HuH-7 (cell line): ENCODE measurements around the gene STIMATE.
A peak's percentile ranks its signal among the peaks of the same experiment; 100 is the strongest.

Experiments
- DNase-seq: peaks from one replicate; pipeline ENCODE4 v3.0.0; 2011; ENCODE audit warnings: low spot score

The STIMATE gene

DNA sequence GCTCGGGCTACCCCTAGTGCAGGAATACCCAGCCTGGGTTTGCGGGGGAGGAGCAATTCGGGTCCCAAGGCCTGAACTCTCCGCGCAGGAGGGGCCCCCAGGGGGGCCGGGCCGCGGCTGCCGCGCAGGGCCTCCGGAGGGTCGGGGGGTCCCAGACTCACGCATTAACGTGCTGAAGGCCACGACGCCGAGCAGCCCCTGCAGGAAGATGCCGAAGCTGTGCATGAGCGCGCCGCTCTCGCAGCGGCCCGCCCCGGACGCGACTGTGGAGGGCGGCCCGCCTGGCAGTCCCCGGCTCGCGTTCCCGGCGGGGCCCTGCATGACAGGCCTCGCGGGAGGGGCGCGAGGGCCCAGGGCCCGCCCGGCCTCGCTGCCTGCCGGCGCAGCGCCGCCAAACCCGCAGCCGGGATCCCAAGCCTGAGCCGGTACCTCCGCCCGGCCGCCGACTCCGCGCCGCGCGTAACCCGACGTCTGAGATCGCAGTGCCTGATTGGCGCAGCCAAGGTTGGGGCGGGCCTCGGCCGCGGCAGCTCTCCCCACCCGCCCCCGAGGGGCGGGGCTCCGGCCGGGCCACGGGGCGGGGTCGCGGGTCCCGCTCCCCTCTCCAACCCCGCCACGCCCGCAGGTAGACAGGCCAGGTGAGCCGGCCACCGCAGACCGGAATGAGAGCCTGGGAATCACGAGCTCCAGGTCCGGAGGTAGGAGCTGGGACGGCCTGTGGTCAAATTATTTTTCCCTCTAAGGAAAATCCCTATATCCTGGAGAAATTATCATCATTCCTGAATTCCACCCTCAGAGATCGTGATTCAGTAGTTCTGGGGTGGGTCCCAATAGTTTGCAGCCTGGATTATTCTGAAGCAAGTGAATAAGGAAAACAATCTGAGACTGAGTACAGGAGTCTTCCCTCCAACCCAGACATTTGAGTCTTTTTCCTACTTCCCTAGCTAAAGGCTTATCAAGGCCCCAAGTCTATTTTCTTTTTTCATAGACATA lies at the start of gene STIMATE:
STIMATE (minus strand) TSS at position 419 of the 993 bp plus-strand sequence; CDS start at position 321, 98 bp downstream.
- DNase-seq = peak; percentile 74

- DNase-seq = no peak
These were observed 42.3 kb upstream of the STIMATE start for GRCh38 chr3:52939600-52939999.

- peak; percentile 26 for DNase-seq
These were observed 37.5 kb upstream of the STIMATE start for GRCh38 chr3:52934630-52935530.

DNA sequence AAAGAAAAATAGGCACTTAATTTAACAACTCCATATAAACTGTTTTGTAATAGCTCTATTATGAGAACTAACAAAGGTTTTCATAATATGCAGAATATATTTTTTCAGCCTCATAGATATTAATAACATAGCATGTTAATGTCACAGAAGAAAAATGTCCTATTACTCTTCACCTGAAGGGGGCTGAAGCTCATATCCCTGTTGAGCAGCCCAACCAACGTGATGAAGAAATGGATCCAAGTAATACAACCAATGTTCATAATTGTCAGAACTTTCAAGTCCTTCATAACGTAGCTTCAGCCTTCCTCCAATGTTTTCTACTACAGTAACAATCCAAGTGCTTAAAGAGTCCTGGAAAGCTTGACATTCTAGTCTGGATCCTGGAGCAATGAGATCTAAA lies 34.5 kb upstream of the STIMATE start:
- no peak for DNase-seq

- DNase-seq = no peak
These were observed 34.0 kb upstream of the STIMATE start for GRCh38 chr3:52931328-52931727.

- DNase-seq = no peak
These were observed 33.4 kb upstream of the STIMATE start for GRCh38 chr3:52930748-52931147.

- no peak for DNase-seq
These were observed 29.2 kb upstream of the STIMATE start for GRCh38 chr3:52926554-52926953.

- DNase-seq = no peak
These were observed 28.3 kb upstream of the STIMATE start for GRCh38 chr3:52925405-52926313.

DNA sequence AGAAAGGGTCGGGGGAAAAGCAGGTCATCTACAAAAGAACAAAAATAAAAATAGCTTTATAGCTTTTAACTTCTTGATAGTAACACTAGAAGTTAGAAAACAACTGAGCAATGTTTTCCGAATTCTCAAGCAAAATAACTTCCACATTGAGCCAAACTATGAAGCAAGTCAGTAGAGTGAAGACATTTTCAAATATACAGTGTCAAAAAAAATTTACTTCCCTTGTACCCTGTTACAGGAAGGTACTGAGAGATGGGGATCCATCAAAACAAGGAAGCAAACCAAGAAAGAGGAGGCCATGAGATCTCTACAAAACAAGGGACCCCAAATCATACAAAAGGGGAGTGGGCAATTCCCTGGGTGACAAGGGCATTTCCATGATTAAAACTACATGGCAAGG lies 26.6 kb upstream of the STIMATE start:
- DNase-seq = no peak

DNA sequence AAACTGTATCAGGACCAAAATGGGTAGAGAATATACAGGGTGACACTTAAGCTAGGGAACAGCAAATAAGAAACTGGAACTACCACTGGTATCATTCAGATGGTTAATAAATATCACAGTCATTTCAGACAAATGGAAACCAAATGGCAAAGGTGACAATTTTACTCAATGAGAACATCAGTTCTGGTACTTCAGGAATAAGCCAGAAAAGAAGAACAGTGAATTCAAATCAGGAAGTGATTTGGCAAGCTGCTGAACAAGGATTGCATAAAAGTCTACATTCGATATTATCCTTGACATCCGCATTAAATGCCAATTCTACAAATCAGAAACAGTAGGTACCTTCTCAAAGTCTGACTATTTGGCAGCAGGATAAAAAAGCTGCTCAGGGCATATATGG lies 23.5 kb upstream of the STIMATE start:
- no peak for DNase-seq

DNA sequence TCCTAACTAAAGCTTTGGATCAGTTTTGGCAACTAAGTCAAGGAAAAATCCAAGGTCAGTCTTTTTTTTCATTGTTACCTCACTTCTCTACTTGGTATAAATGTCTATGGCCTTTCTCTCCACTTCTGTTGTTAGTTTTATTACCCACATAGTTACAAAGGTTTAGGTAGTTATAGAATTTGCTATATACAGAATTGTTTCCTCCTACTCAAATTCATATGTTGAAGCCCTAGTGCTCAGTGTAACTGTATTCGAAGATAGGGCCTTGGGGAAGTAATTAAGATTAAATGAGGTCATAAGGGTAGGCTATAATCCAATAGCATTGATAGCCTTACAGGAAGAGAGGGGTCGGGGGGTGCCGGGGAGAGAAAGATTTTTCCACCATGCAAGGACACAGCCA lies 19.7 kb upstream of the STIMATE start:
- no peak for DNase-seq

DNA sequence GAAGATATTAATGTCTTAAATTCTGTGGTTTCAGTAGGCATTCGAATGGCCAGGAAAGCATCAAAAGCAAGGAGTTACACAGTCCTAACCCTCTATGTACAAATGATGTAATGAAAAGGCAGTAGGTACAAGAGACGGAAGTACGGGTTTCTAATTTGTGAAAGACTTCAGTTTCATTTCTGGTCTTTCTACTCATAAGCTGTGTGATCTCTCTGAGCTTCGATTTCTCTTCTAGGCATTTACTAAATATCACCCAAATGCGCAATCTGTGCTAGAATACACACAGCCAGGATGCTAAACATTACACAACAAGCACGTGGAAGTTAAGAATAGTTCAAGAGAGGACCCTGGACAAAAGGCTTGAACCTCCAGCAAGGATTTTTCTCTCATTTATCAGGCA lies 17.9 kb upstream of the STIMATE start:
- DNase-seq = no peak

DNA sequence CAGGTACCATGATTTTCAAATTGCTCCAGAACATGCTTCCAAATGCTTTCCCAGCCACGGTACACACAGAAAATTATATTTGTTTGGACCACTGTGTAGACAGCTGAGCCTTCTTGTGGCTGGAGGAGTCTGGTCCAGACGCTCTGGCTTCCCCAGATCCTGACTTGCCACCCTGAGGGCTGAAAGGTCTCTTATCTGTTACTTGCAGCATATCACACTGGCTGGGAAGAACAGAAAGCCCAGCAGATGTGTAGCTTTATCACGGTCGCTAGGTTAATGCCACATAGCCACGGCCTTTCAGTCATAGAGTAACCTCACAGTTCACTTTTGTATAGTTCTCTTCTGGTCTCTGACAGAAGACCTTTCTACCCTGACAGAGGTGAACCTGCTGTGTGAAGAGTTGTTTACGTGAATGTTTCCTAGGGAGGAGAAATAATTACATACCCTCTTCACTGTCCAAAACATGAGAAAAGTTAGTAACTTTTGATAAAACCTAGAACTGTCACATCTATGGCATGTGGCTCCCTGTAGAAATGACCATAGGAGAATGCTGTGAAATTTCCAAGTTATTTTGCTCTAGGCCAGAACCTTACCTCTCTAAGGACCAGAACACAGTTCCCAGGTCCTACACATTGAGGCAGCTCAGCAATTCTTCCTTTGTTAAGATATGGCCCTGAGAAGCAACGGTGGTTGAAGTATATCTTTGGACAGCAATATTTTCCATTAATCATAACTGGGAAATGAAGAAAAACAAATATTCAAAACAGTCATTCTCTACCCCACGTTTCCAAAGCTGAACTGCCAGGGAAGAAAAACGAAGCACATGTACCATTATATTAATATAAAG lies 15.8 kb upstream of the STIMATE start:
- DNase-seq = no peak

GRCh38 chr3:52910823-52911222 lies 13.5 kb upstream of the STIMATE start:
- DNase-seq = no peak

DNA sequence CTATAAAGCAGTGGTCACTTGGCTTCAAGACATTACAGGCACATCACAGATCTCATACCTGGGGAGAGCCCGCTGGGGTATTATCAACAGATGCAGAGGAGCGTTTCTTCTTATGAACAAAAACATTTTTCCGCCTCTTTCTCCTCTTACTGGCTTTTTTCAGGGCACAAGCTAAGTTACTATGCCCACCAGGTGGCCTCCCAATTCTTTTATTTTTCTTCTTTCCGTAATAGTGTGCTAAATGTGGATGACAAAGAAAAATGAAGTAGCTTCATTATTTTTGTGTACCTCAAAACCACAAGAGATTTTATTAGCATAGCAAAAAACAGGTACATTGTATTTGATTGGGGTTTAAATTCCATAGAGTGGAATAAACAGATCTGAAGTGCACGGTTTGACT lies 10.1 kb upstream of the STIMATE start:
- no peak for DNase-seq

- DNase-seq = no peak
These were observed 7.2 kb upstream of the STIMATE start for GRCh38 chr3:52904552-52904951.

DNA sequence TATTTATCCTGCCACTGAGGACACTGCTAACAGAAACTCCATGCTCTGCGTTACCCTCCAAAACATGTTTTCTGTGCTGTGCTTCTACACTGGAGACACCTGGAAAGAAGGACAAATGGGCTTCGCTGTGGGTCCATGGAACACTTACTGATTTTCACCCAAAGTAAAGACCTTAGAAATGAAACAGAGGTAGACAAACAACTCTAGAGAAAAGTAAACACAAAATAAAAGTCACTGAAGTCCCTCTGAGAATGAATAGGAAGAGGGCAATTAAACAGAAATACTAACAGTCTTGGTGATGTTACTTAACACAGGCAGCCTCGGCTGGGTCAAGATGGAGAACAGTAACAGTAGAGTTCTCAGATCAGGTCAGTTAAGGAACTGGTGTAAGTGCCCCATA lies 6.7 kb upstream of the STIMATE start:
- no peak for DNase-seq

- no peak for DNase-seq
These were observed 735 bp downstream of the STIMATE start for GRCh38 chr3:52896613-52897012.

DNA sequence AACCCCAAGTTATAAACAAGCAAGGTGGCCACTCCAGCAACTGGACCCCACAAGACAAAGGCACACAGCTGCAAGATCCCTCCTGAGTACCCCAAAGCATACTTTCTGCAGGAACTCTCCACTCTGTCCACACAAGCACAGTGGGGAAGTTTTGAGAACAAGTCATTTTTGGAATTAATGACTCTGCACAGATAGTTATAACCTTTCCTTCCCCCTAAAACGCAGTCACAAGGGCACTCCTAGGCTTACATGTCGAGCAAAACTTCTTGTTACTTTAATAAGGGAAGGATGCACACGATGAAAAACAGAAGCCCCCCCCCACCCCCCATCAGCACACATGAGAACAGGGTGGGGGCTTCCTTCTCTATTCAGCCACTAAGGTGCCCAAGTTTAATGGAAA lies 1.2 kb downstream of the STIMATE start:
- no peak for DNase-seq

GRCh38 chr3:52895418-52895817 lies 1.9 kb downstream of the STIMATE start:
- no peak for DNase-seq

DNA sequence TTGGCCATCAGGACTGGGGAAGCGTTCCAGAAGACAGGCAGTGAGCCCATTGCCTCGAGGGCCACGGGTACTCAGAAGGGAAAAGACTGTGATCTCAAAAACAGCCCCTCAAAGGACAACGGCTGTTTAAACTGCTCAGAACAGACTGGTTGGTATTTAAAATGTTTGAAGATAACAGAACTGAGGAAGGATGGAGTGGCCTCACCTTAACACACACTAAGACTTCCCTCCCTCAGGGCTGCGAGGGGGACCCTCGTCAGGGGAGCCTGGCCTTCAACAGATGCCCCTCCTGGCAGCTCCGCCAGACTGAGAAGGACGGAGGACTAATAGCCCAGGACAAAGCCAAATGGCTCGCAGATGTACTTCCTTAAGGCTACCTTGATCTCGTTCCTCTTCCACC lies 2.6 kb downstream of the STIMATE start:
- DNase-seq = no peak
